Osteoblast (primary cell): Measurements from ENCODE around the gene PLCB2. TPM values are rescaled to one million over a fixed set of nuclear protein-coding genes. Genes with fewer than 3 reads are reported as not detected.

ENCODE experiments used
- DNase-seq: peaks from one replicate; pipeline ENCODE4 v3.0.0; 2011; ENCODE audit warnings: low spot score, mixed read lengths; ENCODE audit not compliant: insufficient read length; ENCODE audit errors: missing footprints
- H2AFZ ChIP-seq: 2 replicates; pipeline ENCODE4 v1.6.0; 2011; ENCODE audit warnings: mild to moderate bottlenecking, low read length
- H3K27ac ChIP-seq: 2 replicates; pipeline ENCODE4 v1.5.1; 2011; ENCODE audit warnings: mild to moderate bottlenecking, low read depth, low read length, moderate library complexity
- H3K27me3 ChIP-seq: 2 replicates; pipeline ENCODE4 v1.6.0; 2012; ENCODE audit warnings: mild to moderate bottlenecking, control low read depth, inconsistent platforms, low read length, moderate library complexity; ENCODE audit not compliant: insufficient read depth
- H3K36me3 ChIP-seq: 2 replicates; pipeline ENCODE4 v1.5.1; 2011; ENCODE audit warnings: mild to moderate bottlenecking, low read length, control low read depth, moderate library complexity; ENCODE audit not compliant: insufficient read depth
- H3K4me1 ChIP-seq: 2 replicates; pipeline ENCODE4 v1.5.1; 2011; ENCODE audit warnings: mild to moderate bottlenecking, low read length, control low read depth, moderate library complexity; ENCODE audit not compliant: insufficient read depth
- H3K4me2 ChIP-seq: 2 replicates; pipeline ENCODE4 v1.6.0; 2011; ENCODE audit warnings: mild to moderate bottlenecking, low read length; ENCODE audit not compliant: insufficient read depth
- H3K4me3 ChIP-seq: fragments of 200-600 bp; sonication (generic); 3 replicates; pipeline ENCODE4 v1.5.1; 2012; ENCODE audit warnings: mild to moderate bottlenecking, low read length, inconsistent platforms; ENCODE audit not compliant: insufficient read depth
- H3K79me2 ChIP-seq: 2 replicates; pipeline ENCODE4 v1.6.0; 2012; ENCODE audit warnings: mild to moderate bottlenecking, low read length, control low read depth, inconsistent platforms; ENCODE audit not compliant: insufficient read depth
- H3K9me3 ChIP-seq: 2 replicates; pipeline ENCODE4 v1.5.1; 2011; ENCODE audit warnings: low read depth, low read length, control low read depth
- H4K20me1 ChIP-seq: 2 replicates; pipeline ENCODE4 v1.6.0; 2012; ENCODE audit warnings: mild to moderate bottlenecking, low read length, control low read depth; ENCODE audit not compliant: insufficient read depth
- CTCF ChIP-seq: IDR thresholded peaks from 2 replicates; pipeline ENCODE4 v1.5.1; 2011; ENCODE audit warnings: mild to moderate bottlenecking, low read depth, low read length, moderate library complexity; ENCODE audit errors: extremely low read depth
- total RNA-seq: library from RNA; depleted of rRNA; stranded (reverse); fragments of >200 nt; gene quantifications from 2 replicates; pipeline ENCODE4 v1.2.3, GENCODE V29; 2012

Gene PLCB2
- total RNA-seq, 1 donor: under 0.01 TPM

DNA sequence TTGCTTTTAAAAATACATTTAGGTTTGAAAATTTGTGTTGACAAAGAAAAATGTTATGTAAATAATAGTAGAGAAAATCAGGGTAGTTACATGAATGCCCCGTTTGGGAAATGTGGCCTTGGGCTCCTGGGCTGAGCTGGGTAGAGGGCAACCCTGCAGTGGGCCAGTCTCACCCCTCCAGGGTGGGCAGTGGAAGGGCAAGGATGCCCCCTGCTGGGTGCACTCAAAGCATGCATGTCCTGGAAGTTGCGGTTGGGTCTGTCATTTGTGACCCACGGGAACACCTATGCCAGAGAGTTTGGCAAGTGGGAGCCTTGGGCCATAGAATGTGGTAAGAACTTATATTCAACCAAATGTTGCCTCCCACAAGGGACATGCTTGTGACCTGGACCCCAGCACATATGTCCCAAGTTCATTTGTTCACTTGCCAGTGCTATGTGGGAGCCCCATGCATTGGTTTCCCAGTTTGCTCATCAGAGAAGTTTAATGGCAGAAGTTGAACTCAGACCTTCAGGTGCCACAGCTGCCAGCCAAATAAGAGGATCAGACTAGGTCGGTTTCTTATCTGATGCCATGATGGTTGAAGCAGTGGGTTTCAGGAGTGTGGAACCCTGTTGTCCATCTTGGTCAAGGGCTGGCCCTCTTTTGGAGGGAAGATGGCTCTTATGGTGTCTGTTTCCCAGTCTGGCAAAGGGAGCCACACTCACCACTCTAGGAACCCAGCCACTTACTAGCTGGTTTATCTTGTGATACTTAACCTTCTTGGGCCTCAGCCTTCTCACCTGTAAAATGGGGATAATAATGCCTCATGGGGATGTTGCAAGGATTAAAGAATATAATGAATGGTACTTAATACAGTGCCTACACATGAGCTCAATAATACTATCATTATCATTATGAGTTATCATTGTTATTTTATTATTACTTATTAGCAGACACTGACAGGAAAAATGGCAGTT is 2.5 kb upstream of the PLCB2 start:
- Histone ChIP-seq H3K36me3 (no peaks in the 10 kb centered on the region), H3K79me2 (no peaks in the 10 kb centered on the region), H3K4me1 (peaks cover 17% of the 10 kb centered on the region), H3K9me3 (no peaks in the 10 kb centered on the region), H2AFZ (no peak overlapping the region), H3K27me3 (peaks cover 29% of the 10 kb centered on the region), H3K4me3 (no peak overlapping the region), H3K27ac (no peak overlapping the region), H4K20me1 (no peaks in the 10 kb centered on the region), H3K4me2 (no peak overlapping the region)
- peak; percentile 67 for DNase-seq
- TF ChIP-seq CTCF: peak; percentile 62

DNA sequence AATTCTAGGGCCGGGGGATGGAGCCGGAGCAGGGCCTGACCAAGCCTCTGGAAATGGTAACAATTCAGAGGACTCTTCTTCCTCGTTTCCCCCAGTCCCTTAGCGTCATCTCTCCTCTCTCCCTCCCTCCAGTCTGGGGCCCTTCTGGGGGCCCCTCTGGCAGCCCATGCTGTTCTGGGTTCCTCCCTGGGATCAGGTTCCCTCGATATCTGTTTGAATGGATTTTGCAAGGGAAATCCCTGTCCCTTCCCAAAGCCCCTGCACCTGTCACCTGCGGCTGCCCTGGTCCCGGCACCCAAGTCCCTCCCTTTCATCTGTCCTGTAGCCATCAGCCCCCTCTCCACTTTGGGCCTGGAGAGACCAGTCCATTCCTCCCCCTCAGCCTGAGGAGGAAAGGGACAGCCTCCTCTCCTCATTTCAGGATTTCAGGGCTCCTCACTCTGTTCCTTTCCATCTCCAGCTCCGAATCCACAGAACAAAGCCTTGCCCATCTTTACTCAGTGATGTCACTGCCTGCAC is 1.7 kb upstream of the PLCB2 start:
- Histone ChIP-seq H3K4me1 (peaks cover 12% of the 10 kb centered on the region), H3K4me3 (no peak overlapping the region), H3K4me2 (no peak overlapping the region), H2AFZ (no peak overlapping the region), H3K9me3 (no peaks in the 10 kb centered on the region), H4K20me1 (no peaks in the 10 kb centered on the region), H3K27me3 (peaks cover 36% of the 10 kb centered on the region), H3K27ac (no peak overlapping the region), H3K79me2 (no peaks in the 10 kb centered on the region), H3K36me3 (no peaks in the 10 kb centered on the region)
- TF ChIP-seq CTCF: no peak
- DNase-seq: no peak

- Histone ChIP-seq H3K27me3 (peaks cover 41% of the 10 kb centered on the region), H3K4me2 (no peak overlapping the region), H3K36me3 (no peaks in the 10 kb centered on the region), H3K9me3 (no peaks in the 10 kb centered on the region), H4K20me1 (no peaks in the 10 kb centered on the region), H2AFZ (no peak overlapping the region), H3K27ac (no peak overlapping the region), H3K4me3 (no peak overlapping the region), H3K4me1 (no peaks in the 10 kb centered on the region), H3K79me2 (no peaks in the 10 kb centered on the region)
- DNase-seq: no peak
- no peak for TF ChIP-seq CTCF
Observed at GRCh38 chr15:40306908-40307307, 827 bp downstream of the PLCB2 start.

DNA sequence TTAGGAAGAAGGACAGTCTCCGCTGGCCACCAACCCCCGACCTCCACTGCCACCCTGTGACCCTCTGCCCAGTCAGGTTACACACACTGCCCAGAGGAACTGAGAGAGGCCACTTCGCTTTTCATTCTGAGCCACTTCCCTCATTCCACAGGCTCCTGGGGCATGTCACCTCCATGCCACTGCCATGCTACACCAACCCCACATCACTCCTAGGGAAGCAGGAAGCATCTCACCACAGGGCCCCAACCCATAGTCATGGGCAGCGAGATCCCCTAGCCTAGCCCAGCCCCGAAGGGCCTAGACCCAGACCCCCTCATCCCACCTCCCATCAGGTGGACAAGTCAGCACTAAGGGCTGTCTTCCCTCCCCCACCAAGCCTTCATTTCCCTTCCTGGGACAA is 1.4 kb downstream of the PLCB2 start:
- Histone ChIP-seq H3K4me2 (no peak overlapping the region), H3K4me3 (no peak overlapping the region), H3K27me3 (peaks cover 37% of the 10 kb centered on the region), H3K27ac (no peak overlapping the region), H3K79me2 (no peaks in the 10 kb centered on the region), H3K4me1 (no peaks in the 10 kb centered on the region), H3K9me3 (no peaks in the 10 kb centered on the region), H3K36me3 (no peaks in the 10 kb centered on the region), H4K20me1 (no peaks in the 10 kb centered on the region), H2AFZ (no peak overlapping the region)
- DNase-seq: peak; percentile 57
- no peak for TF ChIP-seq CTCF
